GM19455 (cell line): ENCODE data around the gene DYNC1LI1.
"Not testable (repeated sequence)": the region's sequence is repeated elsewhere in the genome, so short reads cannot be mapped to it uniquely, and the experiment has no call there.

Experiments used
- ATAC-seq: cut with Tn5 transposase; IDR thresholded peaks from one replicate; pipeline ENCODE4 v1.9.1; 2021; ENCODE audit not compliant: unreplicated experiment

Gene DYNC1LI1

GRCh38 chr3:32584660-32585059 lies 14.0 kb upstream of the DYNC1LI1 start:
- ATAC-seq, result no peak

- ATAC-seq, result no peak
Observed at GRCh38 chr3:32583708-32584107, 13.1 kb upstream of the DYNC1LI1 start.

GRCh38 chr3:32578669-32579068 lies 8.0 kb upstream of the DYNC1LI1 start:
- not testable (repeated sequence) for ATAC-seq

- ATAC-seq, result peak; percentile 91
Observed at GRCh38 chr3:32577581-32578556, 7.2 kb upstream of the DYNC1LI1 start.

- no peak for ATAC-seq
Observed at GRCh38 chr3:32577174-32577573, 6.5 kb upstream of the DYNC1LI1 start.

- ATAC-seq, result no peak
Observed at GRCh38 chr3:32575451-32576113, 4.9 kb upstream of the DYNC1LI1 start.

GRCh38 chr3:32571192-32571485 lies 481 bp upstream of the DYNC1LI1 start:
- peak; percentile 36 for ATAC-seq

- ATAC-seq, result peak; percentile 63
Observed at GRCh38 chr3:32569540-32570420, 878 bp downstream of the DYNC1LI1 start.

GRCh38 chr3:32568953-32569352 lies 1.7 kb downstream of the DYNC1LI1 start:
- no peak for ATAC-seq

GRCh38 chr3:32564195-32564594 lies 6.5 kb downstream of the DYNC1LI1 start:
- ATAC-seq, result no peak

- ATAC-seq, result no peak
Observed at GRCh38 chr3:32562640-32563039, 8.0 kb downstream of the DYNC1LI1 start.

- ATAC-seq, result no peak
Observed at GRCh38 chr3:32557640-32558352, 12.9 kb downstream of the DYNC1LI1 start.

GRCh38 chr3:32556332-32556731 lies 14.3 kb downstream of the DYNC1LI1 start:
- ATAC-seq, result no peak

- ATAC-seq, result no peak
Observed at GRCh38 chr3:32553973-32554372, 16.7 kb downstream of the DYNC1LI1 start.

- no peak for ATAC-seq
Observed at GRCh38 chr3:32553459-32553858, 17.2 kb downstream of the DYNC1LI1 start.

- no peak for ATAC-seq
Observed at GRCh38 chr3:32552013-32552412, 18.6 kb downstream of the DYNC1LI1 start.

GRCh38 chr3:32551496-32551895 lies 19.2 kb downstream of the DYNC1LI1 start:
- no peak for ATAC-seq

GRCh38 chr3:32551087-32551486 lies 19.6 kb downstream of the DYNC1LI1 start:
- no peak for ATAC-seq

- ATAC-seq, result no peak
Observed at GRCh38 chr3:32545305-32545704, 25.4 kb downstream of the DYNC1LI1 start.

GRCh38 chr3:32544894-32545293 lies 25.8 kb downstream of the DYNC1LI1 start:
- ATAC-seq, result no peak

- ATAC-seq, result no peak
Observed at GRCh38 chr3:32542807-32543206, 27.9 kb downstream of the DYNC1LI1 start.
